T-cell (primary cell): ENCODE results near the gene AGT. TPM values are rescaled to one million over a fixed set of nuclear protein-coding genes. Genes with fewer than 3 reads are reported as not detected.

Experiments used
- ATAC-seq, 4 experiments: fragments of 200-7000 bp in 3 of 4; fragments of 150-1000 bp in 1 of 4; cut with Tn5 transposase; replicated peaks in 1 of 4; 1 replicate in 3 of 4; 2 replicates in 1 of 4; pipeline ENCODE4 v1.10.0; 2021; ENCODE audit warnings: moderate library complexity in 3 of 4, mild to moderate bottlenecking in 2 of 4, moderate number of reproducible peaks in 1 of 4
- CTCF ChIA-PET, 2 donors: fragments of 300-600 bp; sonication (Branson Sonifier 250); formaldehyde crosslinking; loops; one replicate each; lab custom pipeline; 2022; ENCODE audit warnings: antibody characterized with exemption in 2 of 2; lab: Charles Lee
- POLR2A ChIA-PET, 2 donors: fragments of 300-600 bp; sonication (Branson Sonifier 250); formaldehyde crosslinking; loops; one replicate each; lab custom pipeline; 2022; ENCODE audit warnings: antibody characterized with exemption in 2 of 2; lab: Charles Lee
- DNase-seq, 35 experiments: peaks; one replicate each; pipeline versions ENCODE4 v3.0.0 to v3.0.0-alpha.2; 2013 to 2023
- H3K27ac ChIP-seq: one replicate; pipeline ENCODE4 v1.5.1; 2013; ENCODE audit warnings: low read length
- H3K27me3 ChIP-seq, 2 experiments: replicated peaks in 1 of 2; 1 replicate in 1 of 2; 2 replicates in 1 of 2; pipeline versions ENCODE4 v1.6.1 to v1.7.0; 2013; ENCODE audit warnings: low read length in 1 of 2, mixed read lengths in 1 of 2; ENCODE audit not compliant: control insufficient read depth in 2 of 2, insufficient read depth in 2 of 2; ENCODE audit errors: extremely low read depth in 1 of 2
- H3K36me3 ChIP-seq, 2 donors: 1 replicate in 1 of 2; 2 replicates in 1 of 2; pipeline versions ENCODE4 v1.6.1 to v1.7.0; 2013; ENCODE audit warnings: low read length in 1 of 2; ENCODE audit not compliant: control insufficient read depth in 2 of 2, insufficient read depth in 1 of 2; ENCODE audit errors: extremely low read depth in 1 of 2
- H3K4me1 ChIP-seq, 2 experiments: 1 replicate in 1 of 2; 2 replicates in 1 of 2; pipeline versions ENCODE4 v1.6.1 to v1.7.0; 2013; ENCODE audit warnings: low read length in 2 of 2, mixed read lengths in 1 of 2; ENCODE audit not compliant: insufficient read depth in 2 of 2, control insufficient read depth in 1 of 2; ENCODE audit errors: extremely low read depth in 1 of 2
- H3K4me3 ChIP-seq, 2 donors: 1 replicate in 1 of 2; 2 replicates in 1 of 2; pipeline versions ENCODE4 v1.5.1 to v1.7.0; 2013; ENCODE audit warnings: mild to moderate bottlenecking in 2 of 2, low read length in 1 of 2, moderate library complexity in 1 of 2; ENCODE audit not compliant: control insufficient read depth in 1 of 2; ENCODE audit errors: extremely low read depth in 1 of 2
- H3K9me3 ChIP-seq: 2 replicates; pipeline ENCODE4 v1.7.0; 2013
- H3K27ac Mint-ChIP-seq, 2 donors: one replicate each; pipeline ENCODE4 v1.8.0; 2020 to 2021; ENCODE audit warnings: mild to moderate bottlenecking in 2 of 2, mixed read lengths in 2 of 2
- H3K27me3 Mint-ChIP-seq, 2 donors: one replicate each; pipeline ENCODE4 v1.8.0; 2021 to 2022; ENCODE audit warnings: mixed read lengths in 2 of 2
- H3K36me3 Mint-ChIP-seq: one replicate; pipeline ENCODE4 v1.8.0; 2021; ENCODE audit warnings: mixed read lengths
- H3K4me1 Mint-ChIP-seq, 3 donors: one replicate each; pipeline ENCODE4 v1.8.0; 2020 to 2022; ENCODE audit warnings: mixed read lengths in 3 of 3, mild to moderate bottlenecking in 1 of 3
- H3K4me3 Mint-ChIP-seq, 3 donors: one replicate each; pipeline ENCODE4 v1.8.0; 2020 to 2022; ENCODE audit warnings: mild to moderate bottlenecking in 3 of 3, mixed read lengths in 3 of 3, moderate library complexity in 3 of 3
- H3K9me3 Mint-ChIP-seq, 3 donors: one replicate each; pipeline ENCODE4 v1.8.0; 2020 to 2022; ENCODE audit warnings: mixed read lengths in 3 of 3
- WGBS: methylation state at CpG from one replicate; pipeline ENCODE4 v1.1.5; 2013; ENCODE audit warnings: missing lambda C conversion rate; ENCODE audit not compliant: insufficient coverage; 5-methylcytosine and 5-hydroxymethylcytosine counted together
- total RNA-seq, 35 experiments: library from RNA in 6 of 35; stranded (reverse) in 6 of 35; fragments of 120-200 nt in 1 of 35; gene quantifications; one replicate each; pipeline versions ENCODE4 v1.2.1 to v1.2.4 and lab custom pipeline; 2013 to 2026

AGT gene
- total RNA-seq, 5 donors from 2014 or later (not counting 1 experiment from before 2014, with no cell fraction given): 0.92 to 1.5 (median 1.2) TPM; not detected in 2

- Mint-ChIP-seq H3K9me3 (peaks cover 0 to 5% (median 4%) of the 10 kb centered on the region in 3 donors), H3K27me3 (peaks cover 14 to 18% of the 10 kb centered on the region in 2 donors), H3K36me3 (no peaks in the 10 kb centered on the region), H3K27ac (no peak overlapping the region), H3K4me3 (no peak overlapping the region), H3K4me1 (no peaks in the 10 kb centered on the region)
- Histone ChIP-seq H3K9me3 (no peaks in the 10 kb centered on the region), H3K27ac (no peak overlapping the region), H3K4me1 (no peaks in the 10 kb centered on the region), H3K36me3 (no peaks in the 10 kb centered on the region), H3K27me3 (peaks cover 0 to 9% of the 10 kb centered on the region in 2 experiments), H3K4me3 (no peak overlapping the region)
- no peak for DNase-seq
- ChIA-PET POLR2A (no interaction called here), CTCF (no interaction called here)
- WGBS: 92% methylated on average over 2 of the region's 3 CpGs
- no peak for ATAC-seq
These were observed 1.6 kb upstream of the AGT start for GRCh38 chr1:230715510-230715909.

- Histone ChIP-seq H3K4me3 (no peak overlapping the region), H3K4me1 (no peaks in the 10 kb centered on the region), H3K27ac (no peak overlapping the region), H3K9me3 (no peaks in the 10 kb centered on the region), H3K27me3 (peaks cover 0 to 11% of the 10 kb centered on the region in 2 experiments), H3K36me3 (no peaks in the 10 kb centered on the region)
- ATAC-seq (no peak), DNase-seq (no peak)
- ChIA-PET CTCF (no interaction called here), POLR2A (no interaction called here)
- Mint-ChIP-seq H3K4me1 (no peaks in the 10 kb centered on the region), H3K27me3 (peaks cover 18 to 19% of the 10 kb centered on the region in 2 donors), H3K27ac (no peak overlapping the region), H3K4me3 (no peak overlapping the region), H3K36me3 (no peaks in the 10 kb centered on the region), H3K9me3 (peaks cover 0 to 5% (median 4%) of the 10 kb centered on the region in 3 donors)
- 64% methylated on average over 5 of the region's 8 CpGs for WGBS
These were observed 391 bp downstream of the AGT start for GRCh38 chr1:230713547-230713914.

GRCh38 chr1:230713138-230713537 is 784 bp downstream of the AGT start:
- Mint-ChIP-seq H3K36me3 (no peaks in the 10 kb centered on the region), H3K4me1 (no peaks in the 10 kb centered on the region), H3K4me3 (no peak overlapping the region), H3K27me3 (peaks cover 15 to 21% of the 10 kb centered on the region in 2 donors), H3K9me3 (peaks cover 0 to 5% (median 4%) of the 10 kb centered on the region in 3 donors), H3K27ac (no peak overlapping the region)
- 83% methylated on average over 7 of the region's 7 CpGs for WGBS
- Histone ChIP-seq H3K9me3 (no peaks in the 10 kb centered on the region), H3K4me1 (no peaks in the 10 kb centered on the region), H3K27ac (no peak overlapping the region), H3K36me3 (no peaks in the 10 kb centered on the region), H3K4me3 (no peak overlapping the region), H3K27me3 (peaks cover 0 to 11% of the 10 kb centered on the region in 2 experiments)
- CTCF ChIA-PET: no interaction called here
- no peak for ATAC-seq
- POLR2A ChIA-PET: no interaction called here
- no peak for DNase-seq

DNA sequence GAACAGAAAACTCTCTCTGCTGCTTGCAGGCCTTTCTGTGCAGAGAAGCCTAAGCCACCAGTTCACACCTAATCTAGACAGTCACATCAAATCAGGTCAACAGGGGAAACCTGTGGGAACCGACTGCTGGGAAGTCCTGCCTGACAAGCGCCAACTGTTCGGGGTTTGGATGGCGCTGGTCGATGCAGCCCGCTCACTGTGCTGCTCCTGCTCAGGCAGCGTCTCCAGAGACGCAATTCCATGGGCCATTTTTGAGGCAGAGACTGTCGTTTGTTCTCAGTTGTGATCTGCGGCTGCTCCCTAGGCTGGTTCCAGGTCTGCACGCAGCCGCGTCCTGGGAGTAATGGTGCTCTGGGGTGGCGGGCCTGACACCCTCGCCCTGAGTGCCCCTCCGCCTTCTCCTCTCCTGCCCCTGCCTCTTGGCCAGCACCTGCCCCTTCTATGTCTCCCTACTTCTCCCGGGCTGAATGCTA is 1.4 kb downstream of the AGT start:
- ChIA-PET CTCF (no interaction called here), POLR2A (no interaction called here)
- no peak overlapping the region for H3K4me3 ChIP-seq
- no peak overlapping the region for H3K27ac Mint-ChIP-seq
- peaks cover 0 to 2% (median 0%) of the 10 kb centered on the region in 3 donors for H3K4me1 Mint-ChIP-seq
- peaks cover 0 to 5% (median 4%) of the 10 kb centered on the region in 3 donors for H3K9me3 Mint-ChIP-seq
- H3K27me3 ChIP-seq: peaks cover 0 to 11% of the 10 kb centered on the region in 2 experiments
- no peaks in the 10 kb centered on the region for H3K36me3 ChIP-seq
- 87% methylated on average over 14 of the region's 17 CpGs for WGBS
- no peaks in the 10 kb centered on the region for H3K9me3 ChIP-seq
- H3K4me3 Mint-ChIP-seq: no peak overlapping the region
- H3K27ac ChIP-seq: no peak overlapping the region
- ATAC-seq: no peak
- no peaks in the 10 kb centered on the region for H3K4me1 ChIP-seq
- no peaks in the 10 kb centered on the region for H3K36me3 Mint-ChIP-seq
- no peak for DNase-seq
- peaks cover 17 to 24% of the 10 kb centered on the region in 2 donors for H3K27me3 Mint-ChIP-seq

DNA sequence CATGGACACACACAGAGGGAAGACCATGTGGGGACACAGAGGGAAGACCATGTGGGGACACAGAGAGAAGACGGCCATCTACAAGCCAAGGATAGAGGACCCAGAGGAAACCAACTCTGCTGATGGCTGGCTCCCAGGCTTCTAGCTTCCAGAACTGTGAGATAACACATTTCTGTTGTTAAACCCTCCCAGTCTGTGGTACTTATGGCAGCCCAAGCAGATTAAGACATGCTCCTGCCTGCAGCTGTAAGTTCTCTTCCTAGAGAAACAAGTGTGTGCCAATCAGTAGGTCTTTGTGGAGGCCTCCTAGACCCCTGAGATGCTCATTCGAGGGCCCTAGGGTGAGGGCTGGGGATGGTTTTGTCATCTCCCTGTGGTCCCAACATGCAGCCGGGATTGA is 2.7 kb downstream of the AGT start:
- H3K27me3 ChIP-seq: peaks cover 0 to 11% of the 10 kb centered on the region in 2 experiments
- DNase-seq: no peak
- no peak overlapping the region for H3K4me3 Mint-ChIP-seq
- H3K4me1 ChIP-seq: no peaks in the 10 kb centered on the region
- peaks cover 17 to 24% of the 10 kb centered on the region in 2 donors for H3K27me3 Mint-ChIP-seq
- H3K9me3 ChIP-seq: no peaks in the 10 kb centered on the region
- WGBS: 100% methylated on average over 1 of the region's 3 CpGs
- H3K36me3 Mint-ChIP-seq: no peaks in the 10 kb centered on the region
- H3K27ac Mint-ChIP-seq: no peak overlapping the region
- ChIA-PET CTCF (no interaction called here), POLR2A (no interaction called here)
- H3K36me3 ChIP-seq: no peaks in the 10 kb centered on the region
- peaks cover 0 to 2% (median 0%) of the 10 kb centered on the region in 3 donors for H3K4me1 Mint-ChIP-seq
- no peak overlapping the region for H3K4me3 ChIP-seq
- no peaks in the 10 kb centered on the region for H3K9me3 Mint-ChIP-seq
- H3K27ac ChIP-seq: no peak overlapping the region
- no peak for ATAC-seq

- CTCF ChIA-PET: no interaction called here
- no peak overlapping the region for H3K27ac ChIP-seq
- no peak overlapping the region for H3K4me3 Mint-ChIP-seq
- 100% methylated on average over 1 of the region's 8 CpGs for WGBS
- POLR2A ChIA-PET: no interaction called here
- DNase-seq (no peak), ATAC-seq (no peak)
- peaks cover 17 to 24% of the 10 kb centered on the region in 2 donors for H3K27me3 Mint-ChIP-seq
- peaks cover 0 to 11% of the 10 kb centered on the region in 2 experiments for H3K27me3 ChIP-seq
- no peaks in the 10 kb centered on the region for H3K36me3 Mint-ChIP-seq
- H3K36me3 ChIP-seq: no peaks in the 10 kb centered on the region
- H3K9me3 ChIP-seq: no peaks in the 10 kb centered on the region
- no peak overlapping the region for H3K27ac Mint-ChIP-seq
- no peak overlapping the region for H3K4me3 ChIP-seq
- H3K9me3 Mint-ChIP-seq: no peaks in the 10 kb centered on the region
- no peaks in the 10 kb centered on the region for H3K4me1 ChIP-seq
- peaks cover 0 to 2% (median 0%) of the 10 kb centered on the region in 3 donors for H3K4me1 Mint-ChIP-seq
These were observed 3.4 kb downstream of the AGT start for GRCh38 chr1:230710543-230710904.
